Inferior parietal cortex (tissue), 1 donor: Measurements from ENCODE around the gene ZNF579.

Experiments used
- DNase-seq: peaks from one replicate; pipeline ENCODE4 v3.0.0-alpha.2; 2016; ENCODE audit errors: extremely low spot score

The ZNF579 gene, protein sequence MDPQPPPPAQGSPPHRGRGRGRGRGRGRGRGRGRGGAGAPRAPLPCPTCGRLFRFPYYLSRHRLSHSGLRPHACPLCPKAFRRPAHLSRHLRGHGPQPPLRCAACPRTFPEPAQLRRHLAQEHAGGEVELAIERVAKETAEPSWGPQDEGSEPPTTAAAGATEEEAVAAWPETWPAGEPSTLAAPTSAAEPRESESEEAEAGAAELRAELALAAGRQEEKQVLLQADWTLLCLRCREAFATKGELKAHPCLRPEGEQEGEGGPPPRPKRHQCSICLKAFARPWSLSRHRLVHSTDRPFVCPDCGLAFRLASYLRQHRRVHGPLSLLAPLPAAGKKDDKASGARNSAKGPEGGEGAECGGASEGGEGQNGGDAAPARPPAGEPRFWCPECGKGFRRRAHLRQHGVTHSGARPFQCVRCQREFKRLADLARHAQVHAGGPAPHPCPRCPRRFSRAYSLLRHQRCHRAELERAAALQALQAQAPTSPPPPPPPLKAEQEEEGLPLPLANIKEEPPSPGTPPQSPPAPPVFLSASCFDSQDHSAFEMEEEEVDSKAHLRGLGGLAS

DNA sequence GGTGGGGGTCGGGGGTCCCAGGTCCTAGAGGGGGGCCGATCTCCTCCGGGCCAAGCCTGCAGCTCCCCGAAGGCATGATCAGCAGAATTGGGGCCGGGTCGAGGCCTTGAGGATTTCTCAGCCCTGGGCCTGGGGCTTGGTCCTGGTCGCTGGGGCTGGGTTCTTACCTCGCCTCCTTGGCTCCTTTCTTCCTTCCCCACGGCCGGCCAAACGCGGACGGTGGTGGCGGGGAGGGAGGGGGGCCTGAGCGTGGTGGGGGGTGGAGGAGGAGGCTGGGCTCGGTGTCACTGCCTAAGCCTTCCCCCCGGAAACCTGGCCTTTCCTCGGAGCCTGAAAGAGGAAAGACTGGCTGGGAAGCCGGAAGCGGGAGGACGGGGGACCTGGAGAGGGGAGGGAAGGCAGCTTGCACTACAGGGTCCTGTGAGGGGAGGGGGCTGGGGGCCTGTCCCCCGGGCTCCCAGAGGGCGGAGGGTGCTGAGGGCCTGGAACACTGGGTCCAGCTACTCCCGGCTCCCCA lies at the start of gene ZNF579:
TSS of gene ZNF579 (minus strand) at position 221 of the 517 bp plus-strand sequence. CDS start 1,209 bp downstream, outside the sequence.
- peak; percentile 86 for DNase-seq

DNA sequence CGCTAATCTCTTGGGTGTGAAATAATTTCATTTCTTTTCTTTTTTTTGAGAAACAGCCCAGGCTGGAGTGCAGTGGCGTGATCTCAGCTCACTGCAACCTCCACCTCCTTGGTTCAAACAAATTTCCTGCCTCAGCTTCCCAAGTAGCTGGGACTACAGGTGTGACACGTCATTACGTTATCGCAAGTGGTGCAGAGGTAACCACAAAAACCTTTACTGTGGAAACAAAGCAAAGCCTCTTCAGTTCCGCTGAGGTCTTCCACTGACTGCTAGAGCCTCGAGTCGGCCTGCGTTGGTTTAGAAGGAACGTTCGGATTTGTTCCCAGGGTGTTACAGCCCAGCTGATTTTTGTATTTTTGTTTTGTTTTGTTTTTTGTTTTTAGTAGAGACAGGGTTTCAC lies 45.7 kb upstream of the ZNF579 start:
- no peak for DNase-seq

DNA sequence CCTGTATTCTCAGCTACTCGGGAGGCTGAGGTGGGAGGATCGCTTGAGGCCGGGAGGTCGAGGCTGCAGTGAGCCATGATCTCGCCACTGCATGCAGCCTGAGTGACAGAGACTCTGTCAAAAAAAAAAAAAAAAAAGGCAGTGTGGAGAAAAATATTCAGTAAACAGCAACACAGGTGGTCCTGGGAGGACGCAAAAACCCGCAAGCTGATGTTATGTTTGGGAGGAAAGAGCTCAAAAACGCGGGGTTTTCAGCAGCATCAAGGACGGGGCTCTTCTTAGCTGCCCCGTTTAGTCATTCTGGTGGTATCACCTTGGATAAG lies 44.3 kb upstream of the ZNF579 start:
- DNase-seq, result no peak

DNA sequence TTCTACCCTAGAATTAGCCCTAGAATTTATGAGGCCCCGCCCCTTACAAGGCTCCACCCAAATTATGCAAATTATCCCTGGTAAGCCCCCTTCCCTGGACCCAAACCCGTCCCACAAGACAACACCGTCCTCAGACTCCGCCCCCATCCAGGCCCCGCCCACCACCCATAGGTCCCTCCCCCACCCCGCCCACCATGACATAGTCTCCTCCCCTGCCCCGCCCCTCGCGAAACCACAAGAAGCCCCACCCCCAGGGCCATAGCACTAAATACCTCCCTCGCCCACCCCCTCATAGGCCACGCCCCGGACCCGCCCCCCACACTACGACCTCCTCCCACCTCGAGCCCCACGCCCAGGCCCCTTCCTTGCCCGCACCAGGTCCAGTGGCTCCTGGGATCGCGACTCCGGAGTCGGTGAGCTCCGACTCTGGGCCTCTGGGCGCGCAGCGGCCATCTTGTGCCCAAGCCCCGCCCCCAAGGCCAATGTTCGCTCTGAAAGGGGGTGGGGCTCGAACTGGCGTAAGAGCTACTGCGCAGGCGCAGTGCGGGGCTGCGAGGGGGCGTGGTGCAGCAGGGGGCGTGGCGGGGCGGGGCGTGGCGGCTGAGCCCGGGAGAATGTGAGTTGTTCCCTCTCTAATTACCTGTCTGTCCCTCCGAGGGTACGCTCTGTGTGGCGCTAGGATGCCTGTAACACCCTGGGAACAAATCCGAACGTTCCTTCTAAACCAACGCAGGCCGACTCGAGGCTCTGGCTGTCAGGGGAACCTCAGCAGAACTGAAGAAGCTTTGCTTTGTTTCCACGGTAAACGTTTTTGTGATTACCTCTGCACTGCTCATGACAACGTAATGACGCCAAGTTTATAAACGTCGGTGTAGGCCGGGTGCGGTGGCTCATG lies 43.7 kb upstream of the ZNF579 start, which contains the start of gene ZNF784:
TSS of gene ZNF784 (minus strand) at position 458 of the 895 bp plus-strand sequence. CDS start at position 453, 5 bp downstream.
- DNase-seq, result peak; percentile 89

DNA sequence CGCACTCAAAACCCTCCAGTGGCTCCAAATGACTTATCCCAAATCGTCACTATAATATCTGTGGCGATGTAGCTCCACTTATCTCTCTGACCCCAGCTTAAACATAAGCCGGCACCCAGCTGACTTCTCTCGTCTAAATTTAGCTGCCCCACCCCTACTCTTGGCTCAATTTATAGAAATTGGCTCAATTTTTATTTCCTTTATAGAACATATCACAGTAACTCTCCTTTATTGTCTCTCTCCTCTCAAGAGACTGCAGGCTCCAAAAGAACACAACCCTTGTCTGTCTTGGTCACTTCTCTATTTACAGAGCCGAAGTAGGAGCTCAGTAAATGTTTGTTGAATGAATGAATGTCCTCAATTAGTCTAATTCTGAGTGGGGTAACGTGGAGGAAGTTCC lies 42.9 kb upstream of the ZNF579 start:
- no peak for DNase-seq

DNA sequence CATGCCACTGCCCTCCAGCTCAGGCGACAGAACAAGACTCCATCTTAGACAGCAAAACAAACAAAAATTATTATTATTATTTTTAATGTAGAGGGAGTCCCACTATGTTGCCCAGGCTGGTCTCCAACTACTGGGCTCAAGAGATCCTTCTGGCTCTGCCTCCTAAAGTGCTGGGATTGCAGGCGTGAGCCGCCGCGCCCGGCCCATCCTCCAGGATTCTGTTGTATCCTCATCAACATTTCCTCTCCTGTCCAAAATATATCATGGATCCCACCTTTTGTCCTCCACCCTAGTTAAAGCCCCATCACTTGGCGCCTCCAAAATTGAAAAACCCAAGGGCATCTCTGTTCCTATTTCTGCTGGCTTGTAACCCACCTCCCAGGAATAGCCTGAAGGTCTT lies 42.5 kb upstream of the ZNF579 start:
- DNase-seq, result no peak

DNA sequence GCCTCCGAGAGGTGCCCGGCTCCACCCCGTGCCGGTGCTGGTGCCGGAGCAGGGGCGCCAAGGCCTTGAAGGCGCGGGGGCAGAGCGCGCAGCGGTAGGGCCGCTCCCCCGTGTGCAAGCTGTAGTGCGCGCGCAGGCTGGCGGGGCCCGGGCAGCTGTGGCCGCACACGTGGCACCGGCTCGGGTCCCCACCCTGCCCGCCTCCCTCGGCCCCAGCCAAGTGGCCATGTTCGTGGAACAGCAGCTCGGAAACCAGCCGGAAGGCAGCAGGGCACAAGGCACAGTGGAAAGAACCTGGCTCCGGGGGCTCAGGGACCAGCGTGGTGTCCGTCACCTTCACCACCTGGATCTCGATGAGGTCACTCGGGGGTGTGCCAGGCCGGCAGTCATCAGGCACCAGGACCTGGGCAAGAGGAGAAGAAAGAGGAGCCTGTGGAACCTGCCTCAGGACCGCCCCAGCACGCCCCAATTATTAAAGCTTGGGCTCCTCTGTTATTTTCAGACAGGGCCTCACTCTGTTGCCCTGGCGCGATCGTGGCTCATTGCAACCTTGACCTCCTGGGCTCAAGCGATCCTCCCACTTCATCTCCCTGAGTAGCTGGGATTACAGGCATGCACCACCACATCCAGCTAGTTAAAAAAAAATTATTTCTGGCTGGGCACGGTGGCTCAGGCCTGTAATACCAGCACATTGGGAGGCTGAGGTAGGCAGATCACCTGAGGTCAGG lies 41.8 kb upstream of the ZNF579 start:
- DNase-seq, result no peak

DNA sequence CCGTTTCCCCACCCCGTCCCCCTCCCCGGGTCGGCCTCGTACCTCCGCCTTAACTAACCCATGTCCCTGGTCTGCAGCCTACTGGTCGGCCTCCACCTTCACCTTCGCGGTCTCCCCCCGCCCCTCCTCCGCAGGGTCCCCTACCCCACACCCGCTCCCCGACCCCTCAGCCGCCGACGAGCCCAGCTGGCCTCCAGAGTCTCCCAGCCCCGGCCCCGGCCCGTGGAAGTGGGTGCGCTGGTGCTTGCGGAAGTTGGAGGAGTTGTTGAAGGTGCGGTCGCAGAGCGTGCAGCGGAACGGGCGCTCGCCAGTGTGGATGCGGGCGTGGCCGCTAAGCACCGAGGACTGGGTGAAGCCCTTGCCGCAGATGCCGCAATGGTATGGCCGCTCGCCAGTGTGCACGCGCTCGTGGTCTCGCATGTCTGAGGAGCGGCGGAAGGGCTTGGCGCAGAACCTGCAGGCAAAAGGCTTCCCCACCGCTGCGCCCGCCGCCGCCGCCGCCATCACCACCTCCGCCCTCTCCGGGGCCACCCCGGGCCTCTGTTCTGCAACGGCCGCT lies 41.1 kb upstream of the ZNF579 start:
- no peak for DNase-seq

DNA sequence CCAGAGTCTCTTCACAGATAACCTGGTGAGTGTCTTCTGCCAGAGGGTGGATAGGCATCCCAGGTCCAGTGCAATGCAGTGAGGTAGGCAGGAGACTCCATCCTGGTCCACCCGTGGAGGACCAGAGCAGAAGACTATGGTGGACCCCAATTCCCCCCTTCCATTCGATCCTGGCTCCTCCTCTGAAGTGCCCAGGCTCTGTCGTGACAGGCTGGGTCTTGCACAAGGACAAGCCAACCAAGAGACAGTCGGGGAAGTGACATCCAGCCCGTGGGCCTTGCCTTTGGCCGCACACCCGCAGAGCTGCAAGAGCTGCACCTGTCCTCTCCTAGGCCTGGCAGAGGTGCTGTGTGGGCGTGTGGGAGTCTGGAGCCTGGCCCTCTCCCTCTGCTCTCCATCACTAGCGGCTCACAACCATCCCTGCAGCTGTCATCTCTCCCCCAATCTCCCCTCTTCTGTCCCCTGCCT lies 40.6 kb upstream of the ZNF579 start:
- DNase-seq, result no peak

DNA sequence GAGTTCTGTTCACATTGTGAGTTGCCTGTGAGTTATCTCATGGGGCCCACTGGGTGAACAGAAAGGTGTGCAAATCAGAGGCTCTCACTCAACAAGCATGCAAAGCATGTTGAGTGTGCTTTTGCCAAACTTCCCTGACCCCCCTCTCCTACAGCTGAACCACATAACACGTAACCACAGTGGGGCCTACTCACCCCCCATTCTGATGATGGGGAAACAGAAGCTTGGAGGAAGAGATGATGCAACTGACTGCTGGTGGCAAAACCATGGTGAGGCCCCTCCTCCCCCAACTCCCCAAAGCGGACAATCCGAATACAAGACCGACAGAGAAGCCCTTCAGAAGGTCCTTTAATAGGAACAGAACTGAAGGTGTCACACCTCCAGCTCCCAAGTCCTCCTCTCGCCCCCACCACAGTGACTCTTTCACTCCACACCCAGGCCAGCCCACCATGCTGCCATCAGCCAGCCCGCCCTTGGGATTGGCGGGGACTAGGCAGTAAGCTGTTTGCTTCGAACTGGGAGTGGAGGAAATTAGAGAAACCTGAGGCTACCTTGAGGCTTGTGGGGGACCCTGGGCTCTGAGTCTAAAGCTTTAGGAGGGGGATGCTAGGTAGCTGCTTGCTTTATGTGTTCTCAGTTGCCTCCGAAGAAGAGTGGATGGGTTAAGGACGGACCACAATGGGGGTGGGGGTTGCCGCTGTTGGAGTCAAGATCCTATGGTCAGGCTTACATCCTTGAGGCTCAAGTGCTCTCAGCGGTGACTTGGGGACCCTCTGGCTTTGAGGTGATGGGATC lies 40.0 kb upstream of the ZNF579 start:
- no peak for DNase-seq

DNA sequence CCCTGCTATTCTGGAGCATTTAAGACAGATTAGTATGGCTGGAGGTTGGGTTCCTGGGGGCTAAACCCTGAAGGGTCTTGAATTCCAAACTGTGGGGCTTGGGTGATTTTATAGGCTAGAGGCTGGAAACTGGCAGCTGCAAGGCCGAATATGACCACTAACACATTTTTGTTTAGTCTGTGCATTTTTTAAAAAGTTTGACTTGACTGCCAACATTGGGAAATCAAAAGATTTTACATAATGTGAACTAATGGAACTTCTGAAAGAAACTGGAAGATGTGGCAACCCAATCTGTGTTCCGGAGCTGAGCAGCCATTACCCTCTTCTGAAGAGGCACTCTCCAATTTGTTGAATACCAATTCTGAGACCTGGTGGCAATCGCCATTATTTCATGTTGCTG lies 38.6 kb upstream of the ZNF579 start:
- DNase-seq, result no peak

DNA sequence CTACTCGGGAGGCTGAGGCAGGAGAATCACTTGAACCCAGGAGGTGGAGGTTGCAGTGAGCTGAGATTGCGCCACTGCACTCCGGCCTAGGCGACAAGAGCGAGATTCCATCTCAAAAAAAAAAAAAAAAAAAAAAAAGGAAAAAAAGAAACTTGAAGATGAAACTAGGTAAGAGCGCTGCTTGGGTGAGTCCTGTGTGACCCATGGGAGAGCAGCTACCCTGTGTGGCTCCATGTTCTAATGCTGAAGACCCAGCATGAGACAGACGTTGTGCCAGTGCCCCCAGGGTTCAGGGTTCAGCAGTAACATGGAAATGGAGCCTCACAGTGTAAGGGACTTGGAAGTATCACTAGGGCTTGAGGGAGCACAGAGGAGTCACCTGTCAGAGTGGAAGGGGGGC lies 37.8 kb upstream of the ZNF579 start:
- DNase-seq, result no peak

DNA sequence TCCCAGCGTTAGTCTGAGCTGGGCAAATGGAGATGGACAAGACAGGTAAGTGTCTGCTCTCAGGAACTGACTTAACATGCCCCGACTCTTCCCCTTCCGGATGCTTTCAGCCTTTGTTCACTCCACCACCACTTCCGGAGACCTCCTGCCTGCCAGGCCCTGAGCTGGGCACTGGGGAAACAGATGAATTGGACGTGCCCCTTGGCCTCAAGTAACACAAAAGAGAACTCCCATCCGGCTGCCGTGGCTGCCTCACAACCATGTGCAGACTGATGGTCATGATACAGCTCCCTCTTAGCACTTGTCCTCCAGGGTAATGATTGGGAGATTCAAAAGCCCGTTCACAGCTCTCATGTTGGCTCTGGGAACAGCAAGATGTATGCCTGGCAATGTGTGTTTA lies 36.8 kb upstream of the ZNF579 start:
- DNase-seq, result no peak

DNA sequence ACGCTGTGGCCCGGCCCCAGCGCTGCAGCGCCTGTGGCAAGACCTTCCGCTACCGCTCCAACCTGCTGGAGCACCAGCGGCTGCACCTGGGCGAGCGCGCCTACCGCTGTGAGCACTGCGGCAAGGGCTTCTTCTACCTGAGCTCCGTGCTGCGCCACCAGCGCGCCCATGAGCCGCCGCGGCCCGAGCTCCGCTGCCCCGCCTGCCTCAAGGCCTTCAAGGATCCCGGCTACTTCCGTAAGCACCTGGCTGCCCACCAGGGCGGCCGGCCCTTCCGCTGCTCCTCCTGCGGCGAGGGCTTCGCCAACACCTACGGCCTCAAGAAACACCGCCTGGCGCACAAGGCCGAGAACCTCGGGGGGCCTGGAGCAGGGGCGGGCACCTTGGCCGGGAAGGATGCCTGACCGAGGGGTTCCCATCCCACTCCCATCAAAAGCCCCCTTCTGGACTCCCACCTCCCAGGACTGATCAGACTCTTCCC lies 35.8 kb upstream of the ZNF579 start:
- no peak for DNase-seq

DNA sequence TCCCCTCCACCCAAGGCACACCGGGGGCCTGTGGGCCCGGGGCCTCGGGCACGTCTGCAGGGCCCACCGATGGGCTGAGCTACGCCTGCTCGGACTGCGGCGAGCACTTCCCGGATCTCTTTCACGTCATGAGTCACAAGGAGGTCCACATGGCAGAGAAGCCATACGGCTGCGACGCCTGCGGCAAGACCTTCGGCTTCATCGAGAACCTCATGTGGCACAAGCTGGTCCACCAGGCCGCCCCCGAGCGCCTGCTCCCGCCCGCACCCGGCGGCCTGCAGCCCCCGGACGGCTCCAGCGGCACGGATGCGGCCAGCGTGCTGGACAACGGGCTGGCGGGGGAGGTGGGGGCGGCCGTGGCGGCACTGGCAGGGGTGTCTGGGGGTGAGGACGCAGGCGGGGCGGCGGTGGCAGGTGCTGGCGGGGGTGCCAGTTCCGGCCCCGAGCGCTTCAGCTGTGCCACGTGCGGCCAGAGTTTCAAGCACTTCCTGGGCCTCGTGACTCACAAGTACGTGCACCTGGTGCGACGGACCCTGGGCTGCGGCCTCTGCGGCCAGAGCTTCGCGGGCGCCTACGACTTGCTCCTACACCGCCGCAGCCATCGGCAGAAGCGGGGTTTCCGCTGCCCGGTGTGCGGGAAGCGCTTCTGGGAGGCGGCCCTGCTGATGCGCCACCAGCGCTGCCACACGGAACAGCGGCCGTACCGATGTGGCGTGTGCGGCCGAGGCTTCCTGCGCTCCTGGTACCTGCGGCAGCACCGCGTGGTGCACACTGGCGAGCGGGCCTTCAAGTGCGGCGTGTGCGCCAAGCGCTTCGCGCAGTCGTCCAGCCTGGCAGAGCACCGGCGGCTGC lies 35.1 kb upstream of the ZNF579 start:
- no peak for DNase-seq

DNA sequence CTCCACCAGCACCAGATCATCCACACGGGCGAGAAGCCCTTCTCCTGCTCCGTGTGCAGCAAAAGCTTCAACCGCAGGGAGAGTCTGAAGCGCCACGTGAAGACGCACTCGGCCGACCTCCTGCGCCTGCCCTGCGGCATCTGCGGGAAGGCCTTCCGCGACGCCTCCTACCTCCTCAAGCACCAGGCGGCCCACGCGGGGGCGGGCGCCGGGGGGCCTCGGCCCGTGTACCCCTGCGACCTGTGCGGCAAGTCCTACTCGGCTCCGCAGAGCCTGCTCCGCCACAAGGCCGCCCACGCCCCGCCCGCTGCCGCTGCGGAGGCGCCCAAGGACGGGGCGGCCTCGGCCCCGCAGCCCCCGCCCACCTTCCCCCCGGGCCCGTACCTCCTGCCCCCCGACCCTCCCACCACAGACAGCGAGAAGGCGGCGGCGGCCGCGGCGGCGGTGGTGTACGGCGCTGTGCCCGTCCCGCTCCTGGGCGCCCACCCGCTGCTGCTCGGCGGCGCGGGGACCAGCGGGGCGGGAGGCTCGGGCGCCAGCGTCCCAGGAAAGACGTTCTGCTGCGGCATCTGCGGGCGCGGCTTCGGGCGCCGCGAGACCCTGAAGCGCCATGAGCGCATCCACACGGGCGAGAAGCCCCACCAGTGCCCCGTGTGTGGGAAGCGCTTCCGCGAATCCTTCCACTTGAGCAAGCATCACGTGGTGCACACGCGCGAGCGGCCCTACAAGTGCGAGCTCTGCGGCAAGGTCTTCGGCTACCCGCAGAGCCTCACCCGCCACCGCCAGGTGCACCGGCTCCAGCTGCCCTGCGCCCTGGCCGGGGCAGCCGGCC lies 34.3 kb upstream of the ZNF579 start:
- no peak for DNase-seq

DNA sequence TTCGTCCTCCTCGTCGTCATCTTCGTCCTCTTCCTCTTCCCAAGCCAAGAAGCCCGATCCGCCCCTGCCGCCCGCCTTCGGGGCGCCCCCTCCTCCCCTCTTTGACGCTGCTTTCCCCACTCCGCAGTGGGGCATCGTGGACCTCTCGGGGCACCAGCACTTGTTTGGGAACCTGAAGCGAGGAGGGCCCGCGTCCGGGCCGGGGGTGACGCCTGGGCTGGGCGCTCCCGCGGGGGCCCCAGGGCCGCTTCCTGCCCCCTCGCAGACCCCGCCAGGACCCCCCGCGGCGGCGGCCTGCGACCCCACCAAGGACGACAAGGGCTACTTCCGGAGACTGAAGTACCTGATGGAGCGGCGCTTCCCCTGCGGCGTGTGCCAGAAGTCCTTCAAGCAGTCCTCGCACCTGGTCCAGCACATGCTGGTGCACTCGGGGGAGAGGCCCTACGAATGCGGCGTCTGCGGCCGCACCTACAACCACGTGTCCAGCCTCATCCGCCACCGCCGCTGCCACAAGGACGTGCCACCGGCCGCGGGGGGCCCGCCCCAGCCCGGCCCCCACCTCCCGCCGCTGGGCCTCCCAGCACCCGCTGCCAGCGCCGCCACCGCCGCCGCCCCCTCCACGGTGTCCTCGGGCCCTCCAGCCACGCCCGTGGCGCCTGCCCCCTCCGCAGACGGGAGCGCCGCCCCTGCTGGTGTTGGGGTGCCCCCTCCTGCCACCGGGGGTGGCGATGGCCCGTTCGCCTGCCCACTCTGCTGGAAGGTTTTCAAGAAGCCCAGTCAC lies 33.5 kb upstream of the ZNF579 start:
- DNase-seq, result no peak

DNA sequence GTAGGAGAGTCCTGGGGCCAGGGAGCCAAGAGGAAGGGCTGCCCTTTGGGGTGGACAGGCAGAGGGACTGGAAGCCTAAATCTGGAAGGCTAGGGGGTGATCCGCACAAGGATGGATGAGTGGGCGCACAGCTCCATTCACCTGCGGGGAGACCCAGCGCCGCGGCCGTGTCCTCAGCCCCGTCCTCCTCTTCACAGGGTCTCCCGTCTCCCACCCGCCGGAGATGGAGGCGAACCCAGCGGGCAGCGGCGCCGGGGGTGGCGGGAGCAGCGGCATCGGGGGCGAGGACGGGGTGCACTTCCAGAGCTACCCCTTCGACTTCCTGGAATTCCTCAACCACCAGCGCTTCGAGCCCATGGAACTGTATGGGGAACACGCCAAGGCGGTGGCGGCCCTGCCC lies 32.7 kb upstream of the ZNF579 start:
- DNase-seq, result no peak
